DOHH2 (cell line): ENCODE data around the gene DNMT3A.

Experiments used
- EZH2phosphoT487 ChIP-seq: fragments of 200-600 bp; sonication (generic); IDR thresholded peaks from 2 replicates; pipeline ENCODE4 v1.6.1; 2017; ENCODE audit warnings: borderline replicate concordance, mild to moderate bottlenecking, antibody characterized with exemption, low read length, moderate library complexity, mixed read lengths
- TF ChIP-seq, protein P1 (sequence below): fragments of 200-600 bp; sonication (generic); IDR thresholded peaks from one replicate; pipeline ENCODE4 v1.5.1; 2014; ENCODE audit warnings: antibody characterized with exemption, mild to moderate bottlenecking, low read depth, low read length; ENCODE audit not compliant: poor library complexity, severe bottlenecking

DNA sequence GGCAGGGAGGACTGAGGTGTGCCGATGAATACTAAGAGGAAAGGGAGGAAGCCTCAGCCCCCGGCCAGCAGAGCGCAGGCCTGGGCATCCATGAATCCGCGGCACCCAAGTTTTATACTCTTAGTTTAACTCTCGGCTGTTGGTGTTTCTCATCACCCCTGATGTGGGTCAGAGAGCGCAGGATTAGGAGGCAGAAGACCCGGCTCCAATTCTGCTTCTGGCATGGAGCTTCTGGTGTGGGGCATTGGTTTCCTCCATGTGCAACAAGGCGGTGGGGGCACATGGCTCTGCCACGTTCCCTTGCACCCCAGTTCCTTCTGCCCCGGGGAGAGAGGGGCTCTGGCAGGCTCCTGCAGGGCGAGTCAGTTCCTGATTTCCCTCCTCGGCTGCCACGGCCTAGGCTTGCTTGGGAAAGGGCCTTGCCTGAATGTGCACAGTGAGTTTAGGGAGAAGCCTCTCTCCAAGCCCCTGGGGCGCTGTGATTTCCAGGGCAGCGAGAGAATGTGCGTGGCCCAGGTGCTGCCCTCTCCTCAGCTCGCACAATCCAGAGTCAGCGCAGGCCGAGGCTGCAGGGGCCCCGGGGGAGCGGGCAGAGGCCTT, 36.2 kb upstream of the DNMT3A start:
- TF ChIP-seq, protein P1, sequence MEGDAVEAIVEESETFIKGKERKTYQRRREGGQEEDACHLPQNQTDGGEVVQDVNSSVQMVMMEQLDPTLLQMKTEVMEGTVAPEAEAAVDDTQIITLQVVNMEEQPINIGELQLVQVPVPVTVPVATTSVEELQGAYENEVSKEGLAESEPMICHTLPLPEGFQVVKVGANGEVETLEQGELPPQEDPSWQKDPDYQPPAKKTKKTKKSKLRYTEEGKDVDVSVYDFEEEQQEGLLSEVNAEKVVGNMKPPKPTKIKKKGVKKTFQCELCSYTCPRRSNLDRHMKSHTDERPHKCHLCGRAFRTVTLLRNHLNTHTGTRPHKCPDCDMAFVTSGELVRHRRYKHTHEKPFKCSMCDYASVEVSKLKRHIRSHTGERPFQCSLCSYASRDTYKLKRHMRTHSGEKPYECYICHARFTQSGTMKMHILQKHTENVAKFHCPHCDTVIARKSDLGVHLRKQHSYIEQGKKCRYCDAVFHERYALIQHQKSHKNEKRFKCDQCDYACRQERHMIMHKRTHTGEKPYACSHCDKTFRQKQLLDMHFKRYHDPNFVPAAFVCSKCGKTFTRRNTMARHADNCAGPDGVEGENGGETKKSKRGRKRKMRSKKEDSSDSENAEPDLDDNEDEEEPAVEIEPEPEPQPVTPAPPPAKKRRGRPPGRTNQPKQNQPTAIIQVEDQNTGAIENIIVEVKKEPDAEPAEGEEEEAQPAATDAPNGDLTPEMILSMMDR, result no peak
- no peak for TF ChIP-seq EZH2phosphoT487
